ENCODE data around the gene TMEM255B. TPM values are rescaled to one million over a fixed set of nuclear protein-coding genes. Genes with fewer than 3 reads are reported as not detected.
A peak's percentile ranks its signal among the peaks of the same experiment; 100 is the strongest.

TMEM255B gene
- total RNA-seq, 1 donor from 2014 or later: 321 TPM

DNA sequence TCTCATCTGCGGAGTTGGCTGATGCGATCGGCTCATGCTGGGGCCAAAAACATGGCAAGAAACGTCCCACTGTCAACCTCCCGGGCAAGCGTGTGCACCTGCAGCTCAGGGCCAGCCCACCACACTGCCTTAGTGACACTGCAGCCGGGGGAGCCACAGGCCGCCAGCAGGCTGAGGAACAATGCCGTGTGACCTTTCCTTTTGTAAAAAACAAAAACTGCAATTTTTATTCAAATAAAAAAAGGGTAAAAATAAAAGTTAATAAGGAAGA, 18.8 kb upstream of the TMEM255B start:
- no peak overlapping the region for H3K27ac Mint-ChIP-seq (ENCODE audit: unreplicated experiment)
- H3K36me3 Mint-ChIP-seq (ENCODE audit: low read depth, unreplicated experiment): peaks cover 4% of the 10 kb centered on the region
- H3K4me3 Mint-ChIP-seq (ENCODE audit: unreplicated experiment): no peak overlapping the region
- no peaks in the 10 kb centered on the region for H3K9me3 Mint-ChIP-seq (ENCODE audit: unreplicated experiment)
- DNase-seq (ENCODE audit: low spot score): no peak
- H3K4me1 Mint-ChIP-seq (ENCODE audit: unreplicated experiment): peaks cover 5% of the 10 kb centered on the region
- TF ChIP-seq, protein P1, sequence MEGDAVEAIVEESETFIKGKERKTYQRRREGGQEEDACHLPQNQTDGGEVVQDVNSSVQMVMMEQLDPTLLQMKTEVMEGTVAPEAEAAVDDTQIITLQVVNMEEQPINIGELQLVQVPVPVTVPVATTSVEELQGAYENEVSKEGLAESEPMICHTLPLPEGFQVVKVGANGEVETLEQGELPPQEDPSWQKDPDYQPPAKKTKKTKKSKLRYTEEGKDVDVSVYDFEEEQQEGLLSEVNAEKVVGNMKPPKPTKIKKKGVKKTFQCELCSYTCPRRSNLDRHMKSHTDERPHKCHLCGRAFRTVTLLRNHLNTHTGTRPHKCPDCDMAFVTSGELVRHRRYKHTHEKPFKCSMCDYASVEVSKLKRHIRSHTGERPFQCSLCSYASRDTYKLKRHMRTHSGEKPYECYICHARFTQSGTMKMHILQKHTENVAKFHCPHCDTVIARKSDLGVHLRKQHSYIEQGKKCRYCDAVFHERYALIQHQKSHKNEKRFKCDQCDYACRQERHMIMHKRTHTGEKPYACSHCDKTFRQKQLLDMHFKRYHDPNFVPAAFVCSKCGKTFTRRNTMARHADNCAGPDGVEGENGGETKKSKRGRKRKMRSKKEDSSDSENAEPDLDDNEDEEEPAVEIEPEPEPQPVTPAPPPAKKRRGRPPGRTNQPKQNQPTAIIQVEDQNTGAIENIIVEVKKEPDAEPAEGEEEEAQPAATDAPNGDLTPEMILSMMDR (IDR thresholded peaks at IDR 0.05; ENCODE audit: unreplicated experiment): no peak
- peaks cover 9% of the 10 kb centered on the region for H3K27me3 Mint-ChIP-seq (ENCODE audit: unreplicated experiment)

DNA sequence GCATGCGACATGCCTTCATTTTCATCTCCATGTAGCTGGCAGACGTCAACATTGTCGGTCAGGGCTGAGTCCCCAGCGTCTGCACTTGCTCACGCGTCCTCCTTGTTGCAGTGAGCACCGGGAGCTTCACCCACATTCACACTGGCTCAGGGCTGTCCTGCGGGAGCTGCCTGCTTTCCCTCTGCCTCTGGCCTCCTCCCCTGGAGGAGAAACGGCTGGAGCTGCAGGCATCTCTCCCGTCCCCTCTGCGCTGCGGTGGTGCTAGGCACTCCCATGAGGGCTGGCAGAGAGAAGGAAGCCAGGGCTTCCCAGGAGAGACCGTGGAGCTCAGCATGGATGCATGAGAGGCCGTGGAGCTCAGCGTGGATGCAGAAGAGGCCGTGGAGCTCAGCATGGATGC, 18.4 kb upstream of the TMEM255B start:
- Mint-ChIP-seq H3K27me3 (ENCODE audit: unreplicated experiment) (peaks cover 9% of the 10 kb centered on the region), H3K4me1 (ENCODE audit: unreplicated experiment) (peaks cover 5% of the 10 kb centered on the region), H3K27ac (ENCODE audit: unreplicated experiment) (no peak overlapping the region), H3K9me3 (ENCODE audit: unreplicated experiment) (no peaks in the 10 kb centered on the region), H3K4me3 (ENCODE audit: unreplicated experiment) (no peak overlapping the region), H3K36me3 (ENCODE audit: low read depth, unreplicated experiment) (peaks cover 4% of the 10 kb centered on the region)
- TF ChIP-seq, protein P1 (IDR thresholded peaks at IDR 0.05; ENCODE audit: unreplicated experiment): no peak
- DNase-seq (ENCODE audit: low spot score): no peak

GRCh38 chr13:113741191-113741668, 17.8 kb upstream of the TMEM255B start:
- Mint-ChIP-seq H3K4me3 (ENCODE audit: unreplicated experiment) (no peak overlapping the region), H3K27me3 (ENCODE audit: unreplicated experiment) (peaks cover 11% of the 10 kb centered on the region), H3K4me1 (ENCODE audit: unreplicated experiment) (peaks cover 5% of the 10 kb centered on the region), H3K27ac (ENCODE audit: unreplicated experiment) (no peak overlapping the region), H3K36me3 (ENCODE audit: low read depth, unreplicated experiment) (peaks cover 4% of the 10 kb centered on the region), H3K9me3 (ENCODE audit: unreplicated experiment) (no peaks in the 10 kb centered on the region)
- DNase-seq (ENCODE audit: low spot score): no peak
- TF ChIP-seq, protein P1 (IDR thresholded peaks at IDR 0.05; ENCODE audit: unreplicated experiment): no peak

DNA sequence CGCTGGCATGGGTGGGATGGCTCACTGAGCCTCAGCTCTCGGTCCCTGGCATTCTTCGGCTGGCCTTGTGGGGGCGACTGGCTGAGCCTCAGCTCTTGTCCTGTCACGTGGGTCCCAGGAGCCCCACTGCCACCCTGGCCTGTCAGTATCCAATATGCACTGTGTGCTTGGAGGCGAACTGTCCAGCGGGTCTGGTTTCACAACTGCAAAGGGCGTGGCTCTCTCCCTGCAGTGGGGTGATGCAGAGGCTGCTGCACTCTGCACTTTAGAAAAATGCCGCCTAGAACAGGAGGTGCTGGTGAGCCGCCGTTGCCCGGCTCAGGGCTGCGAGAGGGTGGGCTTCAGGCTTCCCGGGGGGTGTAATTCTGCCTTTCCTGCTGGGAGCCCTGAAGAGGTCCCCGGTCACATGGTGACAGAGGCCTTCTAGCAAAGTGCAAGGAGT, 17.0 kb upstream of the TMEM255B start:
- no peak overlapping the region for H3K4me3 Mint-ChIP-seq (ENCODE audit: unreplicated experiment)
- peaks cover 5% of the 10 kb centered on the region for H3K4me1 Mint-ChIP-seq (ENCODE audit: unreplicated experiment)
- H3K9me3 Mint-ChIP-seq (ENCODE audit: unreplicated experiment): no peaks in the 10 kb centered on the region
- H3K27me3 Mint-ChIP-seq (ENCODE audit: unreplicated experiment): peaks cover 13% of the 10 kb centered on the region
- TF ChIP-seq, protein P1 (IDR thresholded peaks at IDR 0.05; ENCODE audit: unreplicated experiment): no peak
- H3K36me3 Mint-ChIP-seq (ENCODE audit: low read depth, unreplicated experiment): peaks cover 4% of the 10 kb centered on the region
- no peak overlapping the region for H3K27ac Mint-ChIP-seq (ENCODE audit: unreplicated experiment)
- peak; percentile 37 for DNase-seq (ENCODE audit: low spot score)

- Mint-ChIP-seq H3K4me1 (ENCODE audit: unreplicated experiment) (peaks cover 5% of the 10 kb centered on the region), H3K27ac (ENCODE audit: unreplicated experiment) (no peak overlapping the region), H3K36me3 (ENCODE audit: low read depth, unreplicated experiment) (peaks cover 4% of the 10 kb centered on the region), H3K27me3 (ENCODE audit: unreplicated experiment) (peaks cover 12% of the 10 kb centered on the region), H3K9me3 (ENCODE audit: unreplicated experiment) (no peaks in the 10 kb centered on the region), H3K4me3 (ENCODE audit: unreplicated experiment) (no peak overlapping the region)
- DNase-seq (ENCODE audit: low spot score): no peak
- TF ChIP-seq, protein P1 (IDR thresholded peaks at IDR 0.05; ENCODE audit: unreplicated experiment): no peak
These were observed 16.4 kb upstream of the TMEM255B start for GRCh38 chr13:113742445-113743120.
